ENCODE data around the gene H2BK1. TPM values are rescaled to one million over a fixed set of nuclear protein-coding genes. Genes with fewer than 3 reads are reported as not detected.

H2BK1 gene
- total RNA-seq, 1 donor from 2014 or later: not detected

DNA sequence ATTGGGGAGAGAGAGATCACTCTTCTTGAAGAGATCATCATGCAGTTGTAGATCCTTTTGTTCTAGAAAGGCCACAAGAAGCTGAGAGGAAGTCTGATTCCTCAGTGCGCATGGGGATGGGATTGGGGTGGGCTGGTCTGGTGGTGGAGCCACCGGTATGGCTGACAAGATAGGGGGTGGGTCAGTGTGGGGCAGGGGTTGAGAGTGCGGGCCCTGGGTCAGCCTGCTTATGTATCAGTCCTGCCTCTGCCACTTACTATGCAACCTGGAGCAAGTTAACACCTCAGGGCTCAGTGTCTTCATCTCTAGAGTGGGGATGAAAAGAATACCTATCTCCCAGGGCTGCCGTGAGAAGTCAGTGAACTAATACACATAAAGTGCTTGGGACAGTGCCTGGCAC, 30.2 kb upstream of the H2BK1 start:
- H3K4me1 ChIP-seq (ENCODE audit: control insufficient read depth in 3 of 3, insufficient read depth in 3 of 3, low read length in 3 of 3): peaks cover 33 to 46% (median 46%) of the 10 kb centered on the region in 3 donors
- peak overlapping the region; percentile 26 for H3K27ac ChIP-seq (ENCODE audit: low read depth, low read length)

DNA sequence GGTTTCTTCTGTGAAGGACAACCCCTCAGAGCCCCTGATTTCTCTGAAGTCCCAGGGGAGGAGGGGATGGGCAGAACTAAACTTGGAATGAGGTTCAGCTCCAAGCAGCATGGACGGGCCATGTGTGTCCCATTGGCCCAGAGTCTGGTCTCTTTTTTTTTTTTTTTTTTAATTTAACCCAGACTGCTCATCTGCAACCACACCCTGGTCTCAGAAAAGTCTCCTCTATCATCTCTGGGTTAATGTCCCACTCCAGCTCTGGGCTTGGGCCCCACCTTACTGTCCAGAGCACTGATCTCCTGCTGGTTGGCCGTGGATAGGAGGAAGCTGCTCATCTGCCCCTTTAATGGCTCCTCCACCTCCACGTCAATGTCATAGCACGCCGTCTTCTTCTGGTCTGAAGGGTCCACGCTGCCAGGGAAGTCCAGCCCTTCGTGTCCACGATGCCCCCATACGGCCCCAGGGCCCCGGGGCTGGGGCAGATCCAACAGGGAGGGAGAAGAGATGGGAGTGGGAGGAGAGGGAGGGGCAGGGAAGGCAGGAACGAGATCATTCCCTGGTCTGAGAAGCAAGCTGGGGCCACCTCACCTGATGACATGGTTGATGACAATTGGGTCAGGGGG, 29.7 kb upstream of the H2BK1 start:
- H3K36me3 ChIP-seq (ENCODE audit: control insufficient read depth in 3 of 3, insufficient read depth in 3 of 3, low read length in 3 of 3): peaks cover 52 to 67% (median 61%) of the 10 kb centered on the region in 3 donors
- no peak overlapping the region for H3K4me3 ChIP-seq (ENCODE audit: low read length in 3 of 3)
- H3K4me1 ChIP-seq (ENCODE audit: control insufficient read depth in 3 of 3, insufficient read depth in 3 of 3, low read length in 3 of 3): peaks cover 29 to 47% (median 42%) of the 10 kb centered on the region in 3 donors
- peaks cover 0 to under 1% (median 0%) of the 10 kb centered on the region in 3 donors for H3K27me3 ChIP-seq (ENCODE audit: control insufficient read depth in 3 of 3, insufficient read depth in 3 of 3, low read length in 3 of 3)
- H3K9me3 ChIP-seq (ENCODE audit: control insufficient read depth in 3 of 3, low read length in 3 of 3): no peaks in the 10 kb centered on the region
- H3K9ac ChIP-seq (ENCODE audit: low read depth in 1 of 3, low read length in 3 of 3): peak overlapping the region in 1 of 3 donors; percentile 10
- peak overlapping the region; percentile 26 for H3K27ac ChIP-seq (ENCODE audit: low read depth, low read length)

More for the DNA sequence above, 30.2 kb upstream of the H2BK1 start:
- Histone ChIP-seq H3K27me3 (ENCODE audit: control insufficient read depth in 3 of 3, insufficient read depth in 3 of 3, low read length in 3 of 3) (peaks cover 0 to 3% (median 0%) of the 10 kb centered on the region in 3 donors), H3K9ac (ENCODE audit: low read depth in 1 of 3, low read length in 3 of 3) (peak overlapping the region in 1 of 3 donors; percentile 10), H3K36me3 (ENCODE audit: control insufficient read depth in 3 of 3, insufficient read depth in 3 of 3, low read length in 3 of 3) (peaks cover 46 to 61% (median 56%) of the 10 kb centered on the region in 3 donors), H3K4me3 (ENCODE audit: low read length in 3 of 3) (no peak overlapping the region), H3K9me3 (ENCODE audit: control insufficient read depth in 3 of 3, low read length in 3 of 3) (no peaks in the 10 kb centered on the region)

DNA sequence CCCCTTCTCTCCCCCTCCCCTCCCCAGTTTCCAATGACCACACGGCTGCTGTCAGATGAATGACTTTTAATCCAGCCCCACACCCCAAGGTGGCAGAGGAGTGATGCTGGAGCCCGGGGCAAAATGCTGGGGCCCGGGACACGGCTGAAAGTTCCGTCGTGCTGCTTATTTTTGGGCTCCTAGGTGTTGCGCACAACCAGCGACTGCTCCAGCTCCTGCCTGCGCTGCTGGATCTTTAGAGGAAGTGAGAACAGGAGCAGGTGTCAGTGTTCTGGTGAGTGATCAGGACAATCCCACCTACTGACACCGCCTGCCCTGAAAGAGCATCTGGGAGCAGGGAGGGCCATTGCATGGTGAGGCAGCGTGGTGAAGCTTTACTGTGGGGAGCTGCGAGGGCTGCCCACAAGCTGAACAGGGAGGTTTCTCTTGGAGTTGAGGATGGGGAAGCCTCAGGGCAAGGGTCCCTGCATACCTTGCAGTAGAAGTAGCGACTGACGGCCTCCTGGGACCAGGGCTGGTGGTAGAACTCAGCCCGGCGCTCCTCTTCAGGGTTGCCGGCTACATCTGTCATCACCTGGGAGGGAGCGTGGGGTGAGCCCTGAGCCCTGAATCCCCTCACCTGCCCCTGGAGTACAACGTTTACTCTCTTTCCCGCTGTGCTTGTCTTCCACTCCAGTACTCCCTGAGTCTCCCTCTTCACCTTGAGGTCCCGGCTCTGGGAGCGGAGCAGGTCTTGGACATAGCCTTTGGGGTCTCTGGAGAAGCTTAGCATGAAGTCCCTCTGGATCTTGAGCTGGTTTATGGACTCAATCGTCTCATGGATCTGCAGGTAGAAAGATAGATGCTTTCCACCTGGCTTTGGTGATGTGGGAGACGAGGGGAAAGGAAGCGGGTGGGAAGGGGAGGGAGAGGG, 28.9 kb upstream of the H2BK1 start:
- Histone ChIP-seq H3K36me3 (ENCODE audit: control insufficient read depth in 3 of 3, insufficient read depth in 3 of 3, low read length in 3 of 3) (peaks cover 55 to 70% (median 62%) of the 10 kb centered on the region in 3 donors), H3K4me1 (ENCODE audit: control insufficient read depth in 3 of 3, insufficient read depth in 3 of 3, low read length in 3 of 3) (peaks cover 21 to 42% (median 37%) of the 10 kb centered on the region in 3 donors), H3K27me3 (ENCODE audit: control insufficient read depth in 3 of 3, insufficient read depth in 3 of 3, low read length in 3 of 3) (no peaks in the 10 kb centered on the region), H3K4me3 (ENCODE audit: low read length in 3 of 3) (no peak overlapping the region), H3K27ac (ENCODE audit: low read depth, low read length) (no peak overlapping the region), H3K9ac (ENCODE audit: low read depth in 1 of 3, low read length in 3 of 3) (peak overlapping the region in 1 of 3 donors; percentile 33), H3K9me3 (ENCODE audit: control insufficient read depth in 3 of 3, low read length in 3 of 3) (no peaks in the 10 kb centered on the region)

DNA sequence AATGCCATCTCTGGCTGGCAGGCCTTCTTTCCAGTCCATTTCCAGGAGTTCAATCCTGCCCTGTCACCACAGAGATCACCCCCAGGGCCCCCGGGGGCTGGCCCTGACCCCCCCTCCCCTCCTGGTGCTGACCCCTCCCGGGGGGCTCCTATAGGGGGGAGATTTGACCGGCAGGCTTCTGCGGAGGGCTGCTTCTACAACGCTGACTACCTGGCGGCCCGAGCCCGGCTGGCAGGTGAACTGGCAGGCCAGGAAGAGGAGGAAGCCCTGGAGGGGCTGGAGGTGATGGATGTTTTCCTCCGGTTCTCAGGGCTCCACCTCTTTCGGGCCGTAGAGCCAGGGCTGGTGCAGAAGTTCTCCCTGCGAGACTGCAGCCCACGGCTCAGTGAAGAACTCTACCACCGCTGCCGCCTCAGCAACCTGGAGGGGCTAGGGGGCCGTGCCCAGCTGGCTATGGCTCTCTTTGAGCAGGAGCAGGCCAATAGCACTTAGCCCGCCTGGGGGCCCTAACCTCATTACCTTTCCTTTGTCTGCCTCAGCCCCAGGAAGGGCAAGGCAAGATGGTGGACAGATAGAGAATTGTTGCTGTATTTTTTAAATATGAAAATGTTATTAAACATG, 28.0 kb upstream of the H2BK1 start:
- peaks cover 21 to 43% (median 38%) of the 10 kb centered on the region in 3 donors for H3K4me1 ChIP-seq (ENCODE audit: control insufficient read depth in 3 of 3, insufficient read depth in 3 of 3, low read length in 3 of 3)
- peak overlapping the region; percentile 60 for H3K27ac ChIP-seq (ENCODE audit: low read depth, low read length)
- no peak overlapping the region for H3K4me3 ChIP-seq (ENCODE audit: low read length in 3 of 3)
- H3K36me3 ChIP-seq (ENCODE audit: control insufficient read depth in 3 of 3, insufficient read depth in 3 of 3, low read length in 3 of 3): peaks cover 58 to 70% (median 62%) of the 10 kb centered on the region in 3 donors
- no peaks in the 10 kb centered on the region for H3K9me3 ChIP-seq (ENCODE audit: control insufficient read depth in 3 of 3, low read length in 3 of 3)
- no peaks in the 10 kb centered on the region for H3K27me3 ChIP-seq (ENCODE audit: control insufficient read depth in 3 of 3, insufficient read depth in 3 of 3, low read length in 3 of 3)
- peak overlapping the region in 1 of 3 donors; percentile 74 for H3K9ac ChIP-seq (ENCODE audit: low read depth in 1 of 3, low read length in 3 of 3)

GRCh38 chr7:151237244-151238189, 27.2 kb upstream of the H2BK1 start:
- H3K4me3 ChIP-seq (ENCODE audit: low read length in 3 of 3): peak overlapping the region in 1 of 3 donors; percentile 22
- H3K4me1 ChIP-seq (ENCODE audit: control insufficient read depth in 3 of 3, insufficient read depth in 3 of 3, low read length in 3 of 3): peaks cover 28 to 51% (median 40%) of the 10 kb centered on the region in 3 donors
- no peaks in the 10 kb centered on the region for H3K27me3 ChIP-seq (ENCODE audit: control insufficient read depth in 3 of 3, insufficient read depth in 3 of 3, low read length in 3 of 3)
- H3K9ac ChIP-seq (ENCODE audit: low read depth in 1 of 3, low read length in 3 of 3): peak overlapping the region in 1 of 3 donors; percentile 74
- H3K27ac ChIP-seq (ENCODE audit: low read depth, low read length): peak overlapping the region; percentile 60
- no peaks in the 10 kb centered on the region for H3K9me3 ChIP-seq (ENCODE audit: control insufficient read depth in 3 of 3, low read length in 3 of 3)
- H3K36me3 ChIP-seq (ENCODE audit: control insufficient read depth in 3 of 3, insufficient read depth in 3 of 3, low read length in 3 of 3): peaks cover 57 to 66% (median 58%) of the 10 kb centered on the region in 3 donors

GRCh38 chr7:151236406-151236805, 26.1 kb upstream of the H2BK1 start:
- no peaks in the 10 kb centered on the region for H3K27me3 ChIP-seq (ENCODE audit: control insufficient read depth in 3 of 3, insufficient read depth in 3 of 3, low read length in 3 of 3)
- H3K9ac ChIP-seq (ENCODE audit: low read depth in 1 of 3, low read length in 3 of 3): peak overlapping the region in 2 of 3 donors; percentile 21 to 25
- H3K27ac ChIP-seq (ENCODE audit: low read depth, low read length): no peak overlapping the region
- H3K36me3 ChIP-seq (ENCODE audit: control insufficient read depth in 3 of 3, insufficient read depth in 3 of 3, low read length in 3 of 3): peaks cover 46 to 60% (median 48%) of the 10 kb centered on the region in 3 donors
- no peaks in the 10 kb centered on the region for H3K9me3 ChIP-seq (ENCODE audit: control insufficient read depth in 3 of 3, low read length in 3 of 3)
- peaks cover 36 to 55% (median 44%) of the 10 kb centered on the region in 3 donors for H3K4me1 ChIP-seq (ENCODE audit: control insufficient read depth in 3 of 3, insufficient read depth in 3 of 3, low read length in 3 of 3)
- H3K4me3 ChIP-seq (ENCODE audit: low read length in 3 of 3): no peak overlapping the region

GRCh38 chr7:151235091-151235787, 25.0 kb upstream of the H2BK1 start:
- Histone ChIP-seq H3K4me3 (ENCODE audit: low read length in 3 of 3) (no peak overlapping the region), H3K27ac (ENCODE audit: low read depth, low read length) (no peak overlapping the region), H3K27me3 (ENCODE audit: control insufficient read depth in 3 of 3, insufficient read depth in 3 of 3, low read length in 3 of 3) (no peaks in the 10 kb centered on the region), H3K4me1 (ENCODE audit: control insufficient read depth in 3 of 3, insufficient read depth in 3 of 3, low read length in 3 of 3) (peaks cover 35 to 53% (median 39%) of the 10 kb centered on the region in 3 donors), H3K9ac (ENCODE audit: low read depth in 1 of 3, low read length in 3 of 3) (no peak overlapping the region), H3K36me3 (ENCODE audit: control insufficient read depth in 3 of 3, insufficient read depth in 3 of 3, low read length in 3 of 3) (peaks cover 37 to 49% (median 40%) of the 10 kb centered on the region in 3 donors), H3K9me3 (ENCODE audit: control insufficient read depth in 3 of 3, low read length in 3 of 3) (no peaks in the 10 kb centered on the region)

GRCh38 chr7:151233804-151234203, 23.5 kb upstream of the H2BK1 start:
- H3K4me1 ChIP-seq (ENCODE audit: control insufficient read depth in 3 of 3, insufficient read depth in 3 of 3, low read length in 3 of 3): peaks cover 35 to 48% (median 39%) of the 10 kb centered on the region in 3 donors
- peak overlapping the region; percentile 53 for H3K27ac ChIP-seq (ENCODE audit: low read depth, low read length)
- peak overlapping the region in 2 of 3 donors; percentile 57 to 93 for H3K9ac ChIP-seq (ENCODE audit: low read depth in 1 of 3, low read length in 3 of 3)
- no peaks in the 10 kb centered on the region for H3K9me3 ChIP-seq (ENCODE audit: control insufficient read depth in 3 of 3, low read length in 3 of 3)
- H3K36me3 ChIP-seq (ENCODE audit: control insufficient read depth in 3 of 3, insufficient read depth in 3 of 3, low read length in 3 of 3): peaks cover 24 to 35% (median 30%) of the 10 kb centered on the region in 3 donors
- H3K4me3 ChIP-seq (ENCODE audit: low read length in 3 of 3): peak overlapping the region in 1 of 3 donors; percentile 90
- H3K27me3 ChIP-seq (ENCODE audit: control insufficient read depth in 3 of 3, insufficient read depth in 3 of 3, low read length in 3 of 3): no peaks in the 10 kb centered on the region

All from skeletal muscle tissue (tissue), 4 donors.